Astrocyte (in vitro differentiated cells and primary cell): ENCODE results near the gene DHRS12. TPM values are rescaled to one million over a fixed set of nuclear protein-coding genes. Genes with fewer than 3 reads are reported as not detected.

Experiments
- DNase-seq: peaks from one replicate; pipeline ENCODE4 v3.0.0-alpha.2; 2010; ENCODE audit warnings: low read depth
- FAIRE-seq: peaks from 2 replicates; lab custom pipeline; 2011; peaks lifted over from hg19 to GRCh38; lab: Jason Lieb, UNC
- H2AFZ ChIP-seq: 2 replicates; pipeline ENCODE4 v1.6.0; 2012; ENCODE audit warnings: low read depth, low read length, inconsistent platforms
- H3K27ac ChIP-seq: 2 replicates; pipeline ENCODE4 v1.5.1; 2011; ENCODE audit warnings: low read depth, low read length, inconsistent platforms
- H3K27me3 ChIP-seq: 2 replicates; pipeline ENCODE4 v1.6.0; 2011; ENCODE audit warnings: low read length, inconsistent platforms; ENCODE audit not compliant: insufficient read depth
- H3K36me3 ChIP-seq: 2 replicates; pipeline ENCODE4 v1.5.1; 2011; ENCODE audit warnings: low read length, inconsistent platforms; ENCODE audit not compliant: insufficient read depth
- H3K4me1 ChIP-seq: 2 replicates; pipeline ENCODE4 v1.5.1; 2011; ENCODE audit warnings: low read length, inconsistent platforms; ENCODE audit not compliant: insufficient read depth
- H3K4me2 ChIP-seq: 2 replicates; pipeline ENCODE4 v1.6.0; 2012; ENCODE audit warnings: low read length, inconsistent platforms
- H3K4me3 ChIP-seq: 2 replicates; pipeline ENCODE4 v1.5.1; 2011; ENCODE audit warnings: low read depth, mild to moderate bottlenecking, low read length, inconsistent platforms; ENCODE audit not compliant: insufficient read depth
- H3K79me2 ChIP-seq: 2 replicates; pipeline ENCODE4 v1.6.0; 2012; ENCODE audit warnings: mild to moderate bottlenecking, low read length, inconsistent platforms; ENCODE audit not compliant: insufficient read depth
- H3K9ac ChIP-seq: 2 replicates; pipeline ENCODE4 v1.6.0; 2012; ENCODE audit warnings: mild to moderate bottlenecking, low read length, inconsistent platforms
- H3K9me3 ChIP-seq: 2 replicates; pipeline ENCODE4 v1.5.1; 2012; ENCODE audit warnings: low read depth, mild to moderate bottlenecking, low read length, inconsistent platforms; ENCODE audit not compliant: insufficient read depth
- H4K20me1 ChIP-seq: 2 replicates; pipeline ENCODE4 v1.6.0; 2012; ENCODE audit warnings: low read length, inconsistent platforms; ENCODE audit not compliant: insufficient read depth
- H3K27ac Mint-ChIP-seq: one replicate; pipeline ENCODE4 v1.8.0; 2021; ENCODE audit warnings: mild to moderate bottlenecking, mixed read lengths; ENCODE audit not compliant: unreplicated experiment
- H3K27me3 Mint-ChIP-seq: one replicate; pipeline ENCODE4 v1.8.0; 2021; ENCODE audit warnings: low read depth, mixed read lengths; ENCODE audit not compliant: unreplicated experiment
- H3K36me3 Mint-ChIP-seq: one replicate; pipeline ENCODE4 v1.8.0; 2021; ENCODE audit warnings: low read depth, mixed read lengths; ENCODE audit not compliant: unreplicated experiment
- H3K4me1 Mint-ChIP-seq: one replicate; pipeline ENCODE4 v1.8.0; 2021; ENCODE audit warnings: low read depth, mixed read lengths; ENCODE audit not compliant: unreplicated experiment
- H3K4me3 Mint-ChIP-seq: one replicate; pipeline ENCODE4 v1.8.0; 2021; ENCODE audit warnings: mild to moderate bottlenecking, moderate library complexity, mixed read lengths; ENCODE audit not compliant: unreplicated experiment
- H3K9me3 Mint-ChIP-seq: one replicate; pipeline ENCODE4 v1.8.0; 2021; ENCODE audit warnings: mild to moderate bottlenecking, mixed read lengths; ENCODE audit not compliant: unreplicated experiment
- EZH2 ChIP-seq: IDR thresholded peaks from 2 replicates; pipeline ENCODE4 v1.6.1; 2012; ENCODE audit warnings: mild to moderate bottlenecking, low read length, inconsistent platforms; ENCODE audit not compliant: insufficient read depth
- total RNA-seq: library from RNA; stranded (reverse); gene quantifications from 2 replicates; pipeline ENCODE4 v1.2.1, GENCODE V29; 2021
- TF ChIP-seq, protein P1 (sequence below): IDR thresholded peaks from 2 replicates; pipeline ENCODE4 v1.5.1; 2011; ENCODE audit warnings: low read depth, mild to moderate bottlenecking, inconsistent platforms, low read length, moderate library complexity; ENCODE audit not compliant: insufficient read depth

DHRS12 gene
- total RNA-seq, 1 donor from 2014 or later: 4.9 TPM

- DNase-seq: no peak
- no peaks in the 10 kb centered on the region for H3K4me1 ChIP-seq
- peaks cover 7% of the 10 kb centered on the region for H3K9me3 ChIP-seq
- no peaks in the 10 kb centered on the region for H4K20me1 ChIP-seq
- Mint-ChIP-seq H3K36me3 (peaks cover 52% of the 10 kb centered on the region), H3K27me3 (no peaks in the 10 kb centered on the region), H3K9me3 (peaks cover 16% of the 10 kb centered on the region), H3K27ac (no peak overlapping the region), H3K4me1 (no peaks in the 10 kb centered on the region), H3K4me3 (no peak overlapping the region)
- FAIRE-seq: no peak
- no peak overlapping the region for H2AFZ ChIP-seq
- peaks cover 9% of the 10 kb centered on the region for H3K36me3 ChIP-seq
- H3K27me3 ChIP-seq: no peaks in the 10 kb centered on the region
- TF ChIP-seq, protein P1, sequence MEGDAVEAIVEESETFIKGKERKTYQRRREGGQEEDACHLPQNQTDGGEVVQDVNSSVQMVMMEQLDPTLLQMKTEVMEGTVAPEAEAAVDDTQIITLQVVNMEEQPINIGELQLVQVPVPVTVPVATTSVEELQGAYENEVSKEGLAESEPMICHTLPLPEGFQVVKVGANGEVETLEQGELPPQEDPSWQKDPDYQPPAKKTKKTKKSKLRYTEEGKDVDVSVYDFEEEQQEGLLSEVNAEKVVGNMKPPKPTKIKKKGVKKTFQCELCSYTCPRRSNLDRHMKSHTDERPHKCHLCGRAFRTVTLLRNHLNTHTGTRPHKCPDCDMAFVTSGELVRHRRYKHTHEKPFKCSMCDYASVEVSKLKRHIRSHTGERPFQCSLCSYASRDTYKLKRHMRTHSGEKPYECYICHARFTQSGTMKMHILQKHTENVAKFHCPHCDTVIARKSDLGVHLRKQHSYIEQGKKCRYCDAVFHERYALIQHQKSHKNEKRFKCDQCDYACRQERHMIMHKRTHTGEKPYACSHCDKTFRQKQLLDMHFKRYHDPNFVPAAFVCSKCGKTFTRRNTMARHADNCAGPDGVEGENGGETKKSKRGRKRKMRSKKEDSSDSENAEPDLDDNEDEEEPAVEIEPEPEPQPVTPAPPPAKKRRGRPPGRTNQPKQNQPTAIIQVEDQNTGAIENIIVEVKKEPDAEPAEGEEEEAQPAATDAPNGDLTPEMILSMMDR: no peak
- no peak for TF ChIP-seq EZH2
- H3K79me2 ChIP-seq: no peaks in the 10 kb centered on the region
- H3K4me2 ChIP-seq: no peak overlapping the region
- no peak overlapping the region for H3K4me3 ChIP-seq
- no peak overlapping the region for H3K27ac ChIP-seq
- H3K9ac ChIP-seq: no peak overlapping the region
Measured at GRCh38 chr13:51746802-51747201, 57.2 kb downstream of the DHRS12 start.

DNA sequence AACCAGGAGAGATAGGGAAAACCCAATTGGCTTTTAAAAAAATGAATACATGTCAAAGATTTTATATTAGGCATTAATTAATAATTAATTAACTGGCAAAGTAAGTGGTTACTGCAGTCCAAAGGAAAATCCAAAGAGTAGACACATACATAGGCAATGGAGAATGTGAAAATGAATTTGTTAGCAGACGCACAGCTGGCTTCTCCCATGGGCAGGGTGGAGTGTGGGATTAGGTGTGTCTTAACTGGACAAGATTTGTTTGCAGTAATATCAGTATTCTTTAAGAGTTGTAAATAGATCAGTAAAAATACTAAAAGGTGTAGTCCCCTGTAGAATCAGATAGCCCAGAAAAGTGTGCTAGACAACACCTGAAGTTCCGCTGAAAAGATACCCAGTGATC lies 58.7 kb downstream of the DHRS12 start:
- DNase-seq: no peak
- Histone ChIP-seq H4K20me1 (no peaks in the 10 kb centered on the region), H3K9me3 (peaks cover 7% of the 10 kb centered on the region), H3K27me3 (no peaks in the 10 kb centered on the region), H3K27ac (no peak overlapping the region), H3K4me3 (no peak overlapping the region), H3K9ac (no peak overlapping the region), H2AFZ (no peak overlapping the region), H3K4me1 (no peaks in the 10 kb centered on the region), H3K4me2 (no peak overlapping the region), H3K36me3 (peaks cover 3% of the 10 kb centered on the region), H3K79me2 (no peaks in the 10 kb centered on the region)
- Mint-ChIP-seq H3K27me3 (no peaks in the 10 kb centered on the region), H3K27ac (no peak overlapping the region), H3K4me3 (no peak overlapping the region), H3K4me1 (no peaks in the 10 kb centered on the region), H3K36me3 (peaks cover 47% of the 10 kb centered on the region), H3K9me3 (peaks cover 13% of the 10 kb centered on the region)
- TF ChIP-seq, protein P1: no peak
- TF ChIP-seq EZH2: no peak
- FAIRE-seq: no peak

- Mint-ChIP-seq H3K4me1 (peaks cover 2% of the 10 kb centered on the region), H3K36me3 (peaks cover 38% of the 10 kb centered on the region), H3K4me3 (no peak overlapping the region), H3K27ac (no peak overlapping the region), H3K9me3 (peaks cover under 1% of the 10 kb centered on the region), H3K27me3 (no peaks in the 10 kb centered on the region)
- Histone ChIP-seq H3K9ac (no peak overlapping the region), H4K20me1 (no peaks in the 10 kb centered on the region), H3K27ac (no peak overlapping the region), H3K4me3 (no peak overlapping the region), H2AFZ (no peak overlapping the region), H3K9me3 (no peaks in the 10 kb centered on the region), H3K36me3 (peaks cover 11% of the 10 kb centered on the region), H3K79me2 (no peaks in the 10 kb centered on the region), H3K4me2 (no peak overlapping the region), H3K27me3 (no peaks in the 10 kb centered on the region), H3K4me1 (no peaks in the 10 kb centered on the region)
- no peak for DNase-seq
- no peak for FAIRE-seq
- TF ChIP-seq, protein P1: no peak
- no peak for TF ChIP-seq EZH2
Measured at GRCh38 chr13:51742611-51743010, 61.4 kb downstream of the DHRS12 start.
